Dendritic cell treated with granulocyte-macrophage colony-stimulating factor and Interleukin-4, amounts not matched to agents 40 ng/mL and 50 ng/mL, for 4 days (primary cell): ENCODE results near the gene ERGIC1.
"Not testable (repeated sequence)": the region's sequence is repeated elsewhere in the genome, so short reads cannot be mapped to it uniquely, and the experiment has no call there.

Source experiments
- H3K27ac Mint-ChIP-seq: one replicate; pipeline ENCODE4 v1.8.0; 2022; ENCODE audit warnings: mild to moderate bottlenecking, mixed read lengths
- H3K27me3 Mint-ChIP-seq: one replicate; pipeline ENCODE4 v1.8.0; 2022; ENCODE audit warnings: mild to moderate bottlenecking, mixed read lengths
- H3K36me3 Mint-ChIP-seq: one replicate; pipeline ENCODE4 v1.8.0; 2022; ENCODE audit warnings: low read depth, mixed read lengths
- H3K4me1 Mint-ChIP-seq: one replicate; pipeline ENCODE4 v1.8.0; 2022; ENCODE audit warnings: low read depth, mixed read lengths
- H3K4me3 Mint-ChIP-seq: one replicate; pipeline ENCODE4 v1.8.0; 2022; ENCODE audit warnings: mild to moderate bottlenecking, moderate library complexity, mixed read lengths
- H3K9me3 Mint-ChIP-seq: one replicate; pipeline ENCODE4 v1.8.0; 2022; ENCODE audit warnings: mixed read lengths
- intact Hi-C: fragments of 100-400 bp; cut with micrococcal nuclease; formaldehyde crosslinking; loops from one replicate; pipeline ENCODE4 v1.15.0; 2022

Gene ERGIC1

GRCh38 chr5:172840432-172841154 is 6.5 kb downstream of the ERGIC1 start:
- peaks cover 30% of the 10 kb centered on the region for H3K36me3 Mint-ChIP-seq
- peaks cover 42% of the 10 kb centered on the region for H3K4me1 Mint-ChIP-seq
- peak overlapping the region; percentile 8 for H3K27ac Mint-ChIP-seq
- no peaks in the 10 kb centered on the region for H3K27me3 Mint-ChIP-seq
- no peak overlapping the region for H3K4me3 Mint-ChIP-seq
- intact Hi-C loops = no loop called here
- H3K9me3 Mint-ChIP-seq = no peaks in the 10 kb centered on the region

GRCh38 chr5:172841256-172841655 is 7.2 kb downstream of the ERGIC1 start:
- Mint-ChIP-seq H3K36me3 (peaks cover 30% of the 10 kb centered on the region), H3K27me3 (no peaks in the 10 kb centered on the region), H3K9me3 (no peaks in the 10 kb centered on the region), H3K4me3 (no peak overlapping the region), H3K4me1 (peaks cover 39% of the 10 kb centered on the region), H3K27ac (no peak overlapping the region)
- intact Hi-C loops = no loop called here

- Mint-ChIP-seq H3K27me3 (no peaks in the 10 kb centered on the region), H3K9me3 (no peaks in the 10 kb centered on the region), H3K4me1 (peaks cover 33% of the 10 kb centered on the region), H3K36me3 (peaks cover 21% of the 10 kb centered on the region), H3K27ac (no peak overlapping the region), H3K4me3 (no peak overlapping the region)
- intact Hi-C loops = no loop called here
These were observed 9.9 kb downstream of the ERGIC1 start for GRCh38 chr5:172843825-172844576.

- peaks cover 21% of the 10 kb centered on the region for H3K36me3 Mint-ChIP-seq
- H3K27ac Mint-ChIP-seq = no peak overlapping the region
- H3K4me3 Mint-ChIP-seq = no peak overlapping the region
- intact Hi-C loops = no loop called here
- no peaks in the 10 kb centered on the region for H3K9me3 Mint-ChIP-seq
- H3K4me1 Mint-ChIP-seq = peaks cover 38% of the 10 kb centered on the region
- no peaks in the 10 kb centered on the region for H3K27me3 Mint-ChIP-seq
These were observed 10.5 kb downstream of the ERGIC1 start for GRCh38 chr5:172844577-172844838.

GRCh38 chr5:172845154-172845553 is 11.1 kb downstream of the ERGIC1 start:
- Mint-ChIP-seq H3K27me3 (no peaks in the 10 kb centered on the region), H3K27ac (peak overlapping the region; percentile 29), H3K9me3 (no peaks in the 10 kb centered on the region), H3K36me3 (peaks cover 16% of the 10 kb centered on the region), H3K4me3 (no peak overlapping the region), H3K4me1 (peaks cover 45% of the 10 kb centered on the region)
- intact Hi-C loops = no loop called here

- Mint-ChIP-seq H3K4me3 (no peak overlapping the region), H3K27ac (no peak overlapping the region), H3K9me3 (no peaks in the 10 kb centered on the region), H3K4me1 (peaks cover 45% of the 10 kb centered on the region), H3K36me3 (peaks cover 15% of the 10 kb centered on the region), H3K27me3 (no peaks in the 10 kb centered on the region)
- intact Hi-C loops = no loop called here
These were observed 11.5 kb downstream of the ERGIC1 start for GRCh38 chr5:172845576-172845975.

GRCh38 chr5:172846249-172846648 is 12.2 kb downstream of the ERGIC1 start:
- no peak overlapping the region for H3K27ac Mint-ChIP-seq
- peaks cover 15% of the 10 kb centered on the region for H3K36me3 Mint-ChIP-seq
- intact Hi-C loops = no loop called here
- H3K27me3 Mint-ChIP-seq = no peaks in the 10 kb centered on the region
- H3K4me3 Mint-ChIP-seq = no peak overlapping the region
- no peaks in the 10 kb centered on the region for H3K9me3 Mint-ChIP-seq
- H3K4me1 Mint-ChIP-seq = peaks cover 46% of the 10 kb centered on the region

GRCh38 chr5:172846677-172847076 is 12.6 kb downstream of the ERGIC1 start:
- peaks cover 15% of the 10 kb centered on the region for H3K36me3 Mint-ChIP-seq
- intact Hi-C loops = no loop called here
- no peak overlapping the region for H3K27ac Mint-ChIP-seq
- peaks cover 50% of the 10 kb centered on the region for H3K4me1 Mint-ChIP-seq
- no peak overlapping the region for H3K4me3 Mint-ChIP-seq
- no peaks in the 10 kb centered on the region for H3K27me3 Mint-ChIP-seq
- no peaks in the 10 kb centered on the region for H3K9me3 Mint-ChIP-seq

- Mint-ChIP-seq H3K4me1 (peaks cover 59% of the 10 kb centered on the region), H3K36me3 (peaks cover 15% of the 10 kb centered on the region)
- H3K9me3 Mint-ChIP-seq, H3K4me3 Mint-ChIP-seq, H3K27me3 Mint-ChIP-seq, intact Hi-C loops, H3K27ac Mint-ChIP-seq: not testable (repeated sequence)
These were observed 13.5 kb downstream of the ERGIC1 start for GRCh38 chr5:172847584-172847983.

- H3K4me1 Mint-ChIP-seq = peaks cover 65% of the 10 kb centered on the region
- no peak overlapping the region for H3K27ac Mint-ChIP-seq
- H3K9me3 Mint-ChIP-seq = no peaks in the 10 kb centered on the region
- intact Hi-C loops = no loop called here
- no peaks in the 10 kb centered on the region for H3K27me3 Mint-ChIP-seq
- H3K4me3 Mint-ChIP-seq = no peak overlapping the region
- H3K36me3 Mint-ChIP-seq = peaks cover 10% of the 10 kb centered on the region
These were observed 14.4 kb downstream of the ERGIC1 start for GRCh38 chr5:172848419-172848818.

GRCh38 chr5:172849606-172850453 is 15.8 kb downstream of the ERGIC1 start:
- no peak overlapping the region for H3K27ac Mint-ChIP-seq
- H3K27me3 Mint-ChIP-seq = no peaks in the 10 kb centered on the region
- intact Hi-C loops = loop anchor here (5.0 kb wide), 1 partner anchor 47 kb away; no protein-coding TSS in a partner anchor
- no peak overlapping the region for H3K4me3 Mint-ChIP-seq
- H3K36me3 Mint-ChIP-seq = no peaks in the 10 kb centered on the region
- no peaks in the 10 kb centered on the region for H3K9me3 Mint-ChIP-seq
- peaks cover 64% of the 10 kb centered on the region for H3K4me1 Mint-ChIP-seq

GRCh38 chr5:172850454-172850797 is 16.4 kb downstream of the ERGIC1 start:
- Mint-ChIP-seq H3K4me3 (no peak overlapping the region), H3K36me3 (peaks cover 5% of the 10 kb centered on the region), H3K27me3 (no peaks in the 10 kb centered on the region), H3K9me3 (no peaks in the 10 kb centered on the region), H3K27ac (no peak overlapping the region), H3K4me1 (peaks cover 58% of the 10 kb centered on the region)
- intact Hi-C loops = loop anchor here (5.0 kb wide), 1 partner anchor 47 kb away; no protein-coding TSS in a partner anchor

GRCh38 chr5:172851254-172851653 is 17.2 kb downstream of the ERGIC1 start:
- peaks cover 53% of the 10 kb centered on the region for H3K4me1 Mint-ChIP-seq
- not testable (repeated sequence) for H3K9me3 Mint-ChIP-seq, H3K4me3 Mint-ChIP-seq, H3K27me3 Mint-ChIP-seq, H3K27ac Mint-ChIP-seq
- H3K36me3 Mint-ChIP-seq = peaks cover 12% of the 10 kb centered on the region
- intact Hi-C loops = loop anchor here (5.0 kb wide), 1 partner anchor 46 kb away; no protein-coding TSS in a partner anchor
